Measurements from ENCODE around the gene AP1AR.

AP1AR gene

DNA sequence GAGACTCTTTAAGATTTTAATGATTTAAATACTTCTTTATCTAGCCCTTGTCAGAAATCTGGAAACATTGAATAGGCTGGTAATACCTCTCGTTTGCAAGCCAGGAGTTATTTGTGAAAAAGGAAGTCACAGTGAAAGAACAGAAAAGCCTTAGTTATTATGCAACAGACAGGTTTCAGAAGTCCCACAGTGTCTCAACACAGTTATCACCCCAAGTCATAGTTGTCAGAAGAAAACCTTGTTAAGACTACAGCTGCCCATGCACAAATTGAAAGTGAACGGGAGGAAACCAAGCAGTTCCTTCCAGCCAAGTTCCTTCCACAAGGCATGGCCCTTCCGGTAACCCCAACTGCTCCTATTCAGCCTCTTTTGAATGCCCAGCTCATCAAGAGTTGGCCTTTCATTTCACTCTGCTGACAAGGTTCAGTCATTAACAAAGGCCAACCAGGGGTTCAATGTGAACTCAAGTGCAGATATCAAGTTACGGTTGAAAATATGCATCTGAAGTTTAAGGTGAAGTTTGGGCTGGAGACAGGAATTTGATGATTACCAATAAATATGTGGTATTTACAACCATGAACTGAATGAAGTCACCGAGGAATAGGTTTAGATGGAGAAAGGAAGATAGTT, 81.1 kb downstream of the AP1AR start:
- no peak for DNase-seq (ENCODE audit: low read depth)

DNA sequence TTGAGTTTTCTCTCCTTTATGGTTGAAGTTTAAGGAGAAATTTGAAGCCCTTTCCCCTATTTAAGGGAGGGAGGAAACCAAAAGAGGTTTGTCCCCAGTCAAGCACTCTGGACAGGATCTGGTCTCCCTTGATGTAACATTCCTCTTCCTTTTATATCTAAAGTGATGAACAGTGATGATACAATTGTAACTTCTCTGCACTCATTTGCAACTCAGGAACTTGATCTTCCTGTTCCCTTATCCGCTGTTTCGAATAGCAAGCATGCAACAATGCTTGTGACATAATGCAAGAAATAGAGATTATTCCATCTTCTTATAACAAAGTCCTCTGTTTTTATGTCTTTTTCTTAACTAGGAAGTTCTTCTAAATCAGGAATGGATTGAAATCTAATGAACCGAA, 83.9 kb downstream of the AP1AR start:
- no peak for DNase-seq (ENCODE audit: low read depth)

GRCh38 chr4:112316360-112316759, 84.8 kb downstream of the AP1AR start:
- DNase-seq (ENCODE audit: low read depth), result no peak

DNA sequence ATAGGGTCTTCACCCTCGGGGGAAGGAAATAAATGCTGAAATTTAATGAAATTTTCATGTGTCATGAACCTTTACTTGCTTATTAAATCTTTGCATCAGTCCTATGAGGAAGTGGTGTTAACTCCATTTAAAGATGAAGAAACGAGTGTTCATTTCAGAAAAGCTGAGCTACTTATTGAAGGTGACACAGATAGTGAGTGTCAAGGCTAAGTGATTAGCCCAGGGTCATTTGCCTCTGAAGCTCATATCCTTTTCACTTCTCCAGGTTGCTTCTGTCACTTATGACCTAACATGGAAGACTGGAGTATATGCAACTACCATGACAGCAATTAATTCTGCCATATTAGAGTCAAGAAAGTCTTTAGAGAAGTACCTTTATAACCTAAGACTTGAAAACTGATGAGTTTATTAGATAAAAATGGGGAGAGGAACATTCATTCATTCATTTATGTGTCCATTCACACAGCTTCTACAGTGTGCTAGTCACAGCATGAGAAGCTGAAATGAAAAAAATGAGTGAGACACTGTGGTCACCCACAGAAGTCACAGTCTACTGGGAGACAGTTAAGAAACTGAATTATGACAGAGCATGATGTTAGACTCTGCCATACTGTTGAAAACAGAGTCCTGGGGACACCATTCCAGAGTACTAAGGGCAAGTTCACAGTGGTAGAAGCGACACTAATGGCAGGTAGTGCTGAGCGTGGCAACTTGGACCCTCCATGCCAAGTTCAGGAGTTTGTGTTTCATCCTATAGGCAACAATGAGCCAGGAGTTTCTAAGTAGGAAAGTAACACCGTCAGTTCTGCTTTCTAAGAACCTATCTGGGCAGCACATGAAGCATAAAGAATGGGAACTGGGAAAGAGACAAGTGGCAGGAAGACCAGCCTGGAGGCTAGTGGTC, 86.9 kb downstream of the AP1AR start:
- no peak for DNase-seq (ENCODE audit: low read depth)
